ENCODE results near the gene PROCA1. TPM values are rescaled to one million over a fixed set of nuclear protein-coding genes. Genes with fewer than 3 reads are reported as not detected.
"Not testable (repeated sequence)": the region's sequence is repeated elsewhere in the genome, so short reads cannot be mapped to it uniquely, and the experiment has no call there.

The PROCA1 gene
- polyA plus RNA-seq, 1 of the 3 experiments (the other 2 are of a cell fraction): 7.1 TPM

GRCh38 chr17:28737316-28737715 is 25.6 kb upstream of the PROCA1 start:
- no peaks in the 10 kb centered on the region for H3K9me3 ChIP-seq
- H2AFZ ChIP-seq (ENCODE audit: low read depth): no peak overlapping the region
- H3K9ac ChIP-seq: no peak overlapping the region
- 92% methylated on average over 11 of the region's 12 CpGs for WGBS (ENCODE audit: low lambda C conversion rate)
- no peak overlapping the region for H3K27ac ChIP-seq (ENCODE audit: low read depth in 2 of 2, low read length in 1 of 2)
- H3K4me3 ChIP-seq (ENCODE audit: low read depth in 2 of 2, low read length in 1 of 2): no peak overlapping the region
- H4K20me1 ChIP-seq (ENCODE audit: insufficient read depth): no peaks in the 10 kb centered on the region
- DNase-seq: no peak
- H3F3A ChIP-seq (replicated peaks; ENCODE audit: insufficient read depth): peaks cover 7% of the 10 kb centered on the region
- H3K4me1 ChIP-seq (ENCODE audit: control insufficient read depth in 1 of 2, insufficient read depth in 2 of 2, low read depth in 1 of 2, low read length in 1 of 2): peaks cover under 1 to 15% of the 10 kb centered on the region in 2 experiments; a peak in 2 of 4 replicates
- H3K36me3 ChIP-seq (replicated peaks in 1 of 2; ENCODE audit: control insufficient read depth in 1 of 2, insufficient read depth in 2 of 2, low read length in 1 of 2): no peaks in the 10 kb centered on the region
- H3K27me3 ChIP-seq (ENCODE audit: insufficient read depth): no peaks in the 10 kb centered on the region
- ChIA-PET CTCF (no interaction called here), POLR2A (no interaction called here)
- no peak overlapping the region for H3K4me2 ChIP-seq
- H3K9me2 ChIP-seq: no peaks in the 10 kb centered on the region
- TF ChIP-seq FOXM1 (IDR thresholded peaks at IDR 0.05; ENCODE audit: low read depth) (no peak), MXI1 (IDR thresholded peaks at IDR 0.05; ENCODE audit: low read depth, low read length) (no peak), GABPA (IDR thresholded peaks at IDR 0.05; ENCODE audit: low read depth) (no peak), TCF12 (IDR thresholded peaks at IDR 0.05) (no peak), POLR2AphosphoS5 (IDR thresholded peaks at IDR 0.05; ENCODE audit: low read depth, low read length) (no peak), TAF1 (IDR thresholded peaks at IDR 0.05; ENCODE audit: borderline replicate concordance, low read depth, low read length) (no peak), FOSL2 (IDR thresholded peaks at IDR 0.05; ENCODE audit: borderline replicate concordance, low read depth) (no peak), RCOR1 (IDR thresholded peaks at IDR 0.05; ENCODE audit: low read length) (no peak), FOXJ3 (CRISPR knock-in tag; IDR thresholded peaks at IDR 0.05) (no peak), NRF1 (IDR thresholded peaks at IDR 0.05; ENCODE audit: low read depth, low read length) (no peak)
- TF ChIP-seq, protein P1, sequence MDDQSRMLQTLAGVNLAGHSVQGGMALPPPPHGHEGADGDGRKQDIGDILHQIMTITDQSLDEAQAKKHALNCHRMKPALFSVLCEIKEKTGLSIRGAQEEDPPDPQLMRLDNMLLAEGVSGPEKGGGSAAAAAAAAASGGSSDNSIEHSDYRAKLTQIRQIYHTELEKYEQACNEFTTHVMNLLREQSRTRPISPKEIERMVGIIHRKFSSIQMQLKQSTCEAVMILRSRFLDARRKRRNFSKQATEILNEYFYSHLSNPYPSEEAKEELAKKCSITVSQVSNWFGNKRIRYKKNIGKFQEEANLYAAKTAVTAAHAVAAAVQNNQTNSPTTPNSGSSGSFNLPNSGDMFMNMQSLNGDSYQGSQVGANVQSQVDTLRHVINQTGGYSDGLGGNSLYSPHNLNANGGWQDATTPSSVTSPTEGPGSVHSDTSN (IDR thresholded peaks at IDR 0.05): no peak
- TF ChIP-seq, protein P2, sequence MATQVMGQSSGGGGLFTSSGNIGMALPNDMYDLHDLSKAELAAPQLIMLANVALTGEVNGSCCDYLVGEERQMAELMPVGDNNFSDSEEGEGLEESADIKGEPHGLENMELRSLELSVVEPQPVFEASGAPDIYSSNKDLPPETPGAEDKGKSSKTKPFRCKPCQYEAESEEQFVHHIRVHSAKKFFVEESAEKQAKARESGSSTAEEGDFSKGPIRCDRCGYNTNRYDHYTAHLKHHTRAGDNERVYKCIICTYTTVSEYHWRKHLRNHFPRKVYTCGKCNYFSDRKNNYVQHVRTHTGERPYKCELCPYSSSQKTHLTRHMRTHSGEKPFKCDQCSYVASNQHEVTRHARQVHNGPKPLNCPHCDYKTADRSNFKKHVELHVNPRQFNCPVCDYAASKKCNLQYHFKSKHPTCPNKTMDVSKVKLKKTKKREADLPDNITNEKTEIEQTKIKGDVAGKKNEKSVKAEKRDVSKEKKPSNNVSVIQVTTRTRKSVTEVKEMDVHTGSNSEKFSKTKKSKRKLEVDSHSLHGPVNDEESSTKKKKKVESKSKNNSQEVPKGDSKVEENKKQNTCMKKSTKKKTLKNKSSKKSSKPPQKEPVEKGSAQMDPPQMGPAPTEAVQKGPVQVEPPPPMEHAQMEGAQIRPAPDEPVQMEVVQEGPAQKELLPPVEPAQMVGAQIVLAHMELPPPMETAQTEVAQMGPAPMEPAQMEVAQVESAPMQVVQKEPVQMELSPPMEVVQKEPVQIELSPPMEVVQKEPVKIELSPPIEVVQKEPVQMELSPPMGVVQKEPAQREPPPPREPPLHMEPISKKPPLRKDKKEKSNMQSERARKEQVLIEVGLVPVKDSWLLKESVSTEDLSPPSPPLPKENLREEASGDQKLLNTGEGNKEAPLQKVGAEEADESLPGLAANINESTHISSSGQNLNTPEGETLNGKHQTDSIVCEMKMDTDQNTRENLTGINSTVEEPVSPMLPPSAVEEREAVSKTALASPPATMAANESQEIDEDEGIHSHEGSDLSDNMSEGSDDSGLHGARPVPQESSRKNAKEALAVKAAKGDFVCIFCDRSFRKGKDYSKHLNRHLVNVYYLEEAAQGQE (IDR thresholded peaks at IDR 0.05; ENCODE audit: low read depth, low read length): no peak
- peaks cover 4% of the 10 kb centered on the region; the same call in 1 of the 2 replicates for H3K79me2 ChIP-seq (ENCODE audit: insufficient read depth)

GRCh38 chr17:28735913-28736769 is 24.5 kb upstream of the PROCA1 start:
- H3K27me3 ChIP-seq (ENCODE audit: insufficient read depth); H3K4me3 ChIP-seq (ENCODE audit: low read depth in 2 of 2, low read length in 1 of 2); H3K27ac ChIP-seq (ENCODE audit: low read depth in 2 of 2, low read length in 1 of 2); H3K4me2 ChIP-seq; H2AFZ ChIP-seq (ENCODE audit: low read depth); H4K20me1 ChIP-seq (ENCODE audit: insufficient read depth); H3K36me3 ChIP-seq (replicated peaks in 1 of 2; ENCODE audit: control insufficient read depth in 1 of 2, insufficient read depth in 2 of 2, low read length in 1 of 2); H3K4me1 ChIP-seq (ENCODE audit: control insufficient read depth in 1 of 2, insufficient read depth in 2 of 2, low read depth in 1 of 2, low read length in 1 of 2); DNase-seq; H3K9me3 ChIP-seq; H3K79me2 ChIP-seq (ENCODE audit: insufficient read depth); H3F3A ChIP-seq (replicated peaks; ENCODE audit: insufficient read depth); H3K9ac ChIP-seq; H3K9me2 ChIP-seq: not testable (repeated sequence)
- ChIA-PET POLR2A (interaction anchor here (0.8 kb wide), 1 partner anchor 7 kb away, joined by 3 read pairs; the partner anchor contains the start of gene TRAF4), CTCF (interaction anchor here (1.1 to 1.2 kb wide), 2 partner anchors 9 to 11 kb away, joined by 3 to 8 read pairs; partner anchors contain the start of gene TLCD1)
- 90% methylated on average over 7 of the region's 8 CpGs for WGBS (ENCODE audit: low lambda C conversion rate)
